ENCODE results near the gene TSPAN10.
A peak's percentile ranks its signal among the peaks of the same experiment; 100 is the strongest.
"Not testable (repeated sequence)": the region's sequence is repeated elsewhere in the genome, so short reads cannot be mapped to it uniquely, and the experiment has no call there.

The TSPAN10 gene

GRCh38 chr17:81636505-81637288 is at the start of gene TSPAN10, which contains the start of gene NPLOC4:
TSPAN10 (plus strand) TSS chr17:81637196; CDS start chr17:81642413, 5,217 bp downstream.
NPLOC4 (minus strand) TSS chr17:81637112; CDS start chr17:81636930, 182 bp downstream.
- DNase-seq (ENCODE audit: low spot score): peak; percentile 100

GRCh38 chr17:81589612-81590011 is 47.4 kb upstream of the TSPAN10 start:
- no peak for DNase-seq (ENCODE audit: low spot score)

GRCh38 chr17:81590121-81590520 is 46.9 kb upstream of the TSPAN10 start:
- DNase-seq (ENCODE audit: low spot score): no peak

GRCh38 chr17:81591971-81592370 is 45.0 kb upstream of the TSPAN10 start:
- DNase-seq (ENCODE audit: low spot score): no peak

GRCh38 chr17:81593105-81593871 is 43.7 kb upstream of the TSPAN10 start:
- DNase-seq (ENCODE audit: low spot score): no peak

- peak; percentile 53 for DNase-seq (ENCODE audit: low spot score)
Measured at GRCh38 chr17:81599719-81600486, 37.1 kb upstream of the TSPAN10 start.

- peak; percentile 80 for DNase-seq (ENCODE audit: low spot score)
Measured at GRCh38 chr17:81601525-81602120, 35.4 kb upstream of the TSPAN10 start.

GRCh38 chr17:81603846-81604610 is 33.0 kb upstream of the TSPAN10 start:
- no peak for DNase-seq (ENCODE audit: low spot score)

GRCh38 chr17:81607431-81607830 is 29.6 kb upstream of the TSPAN10 start:
- peak; percentile 57 for DNase-seq (ENCODE audit: low spot score)

GRCh38 chr17:81608082-81608481 is 28.9 kb upstream of the TSPAN10 start:
- DNase-seq (ENCODE audit: low spot score): no peak

GRCh38 chr17:81608605-81609004 is 28.4 kb upstream of the TSPAN10 start:
- no peak for DNase-seq (ENCODE audit: low spot score)

GRCh38 chr17:81609541-81610311 is 27.3 kb upstream of the TSPAN10 start:
- no peak for DNase-seq (ENCODE audit: low spot score)

GRCh38 chr17:81612172-81612970 is 24.6 kb upstream of the TSPAN10 start:
- DNase-seq (ENCODE audit: low spot score): no peak

- DNase-seq (ENCODE audit: low spot score): no peak
Measured at GRCh38 chr17:81615401-81615930, 21.5 kb upstream of the TSPAN10 start.

GRCh38 chr17:81616877-81617276 is 20.1 kb upstream of the TSPAN10 start:
- no peak for DNase-seq (ENCODE audit: low spot score)

- not testable (repeated sequence) for DNase-seq (ENCODE audit: low spot score)
Measured at GRCh38 chr17:81618307-81618706, 18.7 kb upstream of the TSPAN10 start.

- DNase-seq (ENCODE audit: low spot score): no peak
Measured at GRCh38 chr17:81621494-81622130, 15.4 kb upstream of the TSPAN10 start.

GRCh38 chr17:81630274-81630673 is 6.7 kb upstream of the TSPAN10 start:
- no peak for DNase-seq (ENCODE audit: low spot score)

- no peak for DNase-seq (ENCODE audit: low spot score)
Measured at GRCh38 chr17:81631482-81631881, 5.5 kb upstream of the TSPAN10 start.

All from AG20443 (cell line).